ENCODE data around the gene CRK. TPM values are rescaled to one million over a fixed set of nuclear protein-coding genes. Genes with fewer than 3 reads are reported as not detected.
A peak's percentile ranks its signal among the peaks of the same experiment; 100 is the strongest.

Gene CRK
- total RNA-seq, 1 experiment from 2014 or later = 68.4 TPM

DNA sequence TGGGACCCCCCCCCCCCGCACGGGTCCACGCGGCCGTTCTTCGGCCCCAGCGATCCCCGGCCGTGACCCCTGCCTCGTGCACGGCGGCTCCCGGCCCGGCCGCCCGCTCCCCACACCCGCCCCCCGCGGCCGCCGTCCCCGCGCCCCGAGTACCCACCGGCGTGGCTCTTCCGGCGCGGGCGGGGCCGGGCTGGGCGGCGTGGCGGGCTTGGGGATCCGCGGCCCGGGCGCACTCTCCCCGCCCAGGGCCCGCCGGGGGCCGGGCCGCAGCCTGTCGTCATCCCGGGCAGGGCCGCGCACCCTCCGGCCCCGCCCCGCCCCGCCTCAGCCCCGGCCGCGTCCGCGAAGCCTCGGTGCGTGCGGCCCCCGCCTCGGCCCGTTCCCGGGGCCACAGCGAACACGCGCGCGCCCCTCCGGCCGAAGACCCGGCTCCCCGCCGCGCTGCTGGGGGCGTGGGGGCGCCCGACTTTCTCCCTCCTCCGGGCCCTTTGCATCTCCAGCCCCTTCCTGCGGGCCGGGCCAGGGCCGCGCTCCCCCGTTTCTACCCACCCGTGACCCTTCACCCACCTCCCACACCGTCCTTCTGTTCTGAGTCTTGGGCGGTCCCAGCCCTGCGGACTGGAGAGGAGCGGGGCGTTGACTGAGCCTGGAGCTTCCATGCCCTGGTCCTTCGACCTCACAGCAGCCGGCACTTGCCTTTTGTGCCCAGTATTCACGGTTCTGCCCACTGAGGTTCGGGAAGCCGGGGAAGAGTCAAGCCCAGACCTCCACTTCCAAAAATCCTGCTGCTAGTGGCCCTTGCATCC is 35.6 kb upstream of the CRK start:
- DNase-seq = peak; percentile 97

DNA sequence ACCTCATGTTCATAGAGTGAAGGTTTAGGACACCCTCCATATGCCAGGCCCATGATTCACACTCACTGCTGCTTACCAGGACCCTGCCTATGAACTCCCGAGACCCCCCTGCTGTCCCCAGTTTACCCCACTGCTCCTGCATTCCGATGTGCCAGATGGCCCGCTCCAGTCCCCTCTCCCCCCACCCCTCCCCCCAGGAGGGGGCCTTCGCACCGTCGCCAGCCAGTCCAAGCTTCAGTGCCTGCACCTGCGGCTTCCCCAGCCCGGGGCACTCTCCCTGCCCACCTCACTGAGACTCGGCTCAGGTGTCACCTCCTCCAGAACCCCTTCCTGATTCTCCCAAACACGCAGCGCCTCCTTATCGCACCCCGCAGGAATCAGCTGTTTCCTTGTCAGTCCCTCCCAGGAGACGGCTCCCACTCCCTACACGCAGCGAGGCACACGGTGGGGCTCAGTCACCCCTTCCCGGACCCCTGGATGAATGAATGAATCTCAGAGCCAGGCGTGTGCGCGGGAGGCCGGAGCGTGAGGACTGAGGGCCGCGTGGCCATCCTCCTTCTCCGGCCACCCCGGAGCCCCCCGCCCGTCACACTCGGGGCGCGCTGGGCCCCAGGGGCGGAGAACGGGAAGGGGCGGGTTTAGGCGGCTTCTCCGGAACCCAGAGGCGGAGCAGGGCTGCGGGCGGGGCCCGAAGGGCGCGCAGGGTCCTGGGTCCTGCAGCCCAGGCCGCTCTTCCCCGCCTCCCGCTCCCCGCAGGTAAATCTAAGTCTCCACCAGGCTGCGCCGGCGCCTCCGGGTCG is 34.8 kb upstream of the CRK start:
- Histone ChIP-seq H3K36me3 (replicated peaks; ENCODE audit: control insufficient read depth, insufficient read depth, low read length) (no peaks in the 10 kb centered on the region; the same call in 1 of the 2 replicates), H3K4me3 (ENCODE audit: insufficient read depth, low read depth, low read length) (peak overlapping the region; percentile 73), H3K27me3 (ENCODE audit: control insufficient read depth, insufficient read depth, low read length) (peaks cover 4% of the 10 kb centered on the region; the same call in 1 of the 2 replicates)
- peak; percentile 96 for DNase-seq

More for the DNA sequence above, 35.6 kb upstream of the CRK start:
- no peaks in the 10 kb centered on the region; the same call in none of the 2 replicates for H3K36me3 ChIP-seq (replicated peaks; ENCODE audit: control insufficient read depth, insufficient read depth, low read length)
- H3K4me3 ChIP-seq (ENCODE audit: insufficient read depth, low read depth, low read length) = peak overlapping the region; percentile 73
- H3K27me3 ChIP-seq (ENCODE audit: control insufficient read depth, insufficient read depth, low read length) = peaks cover 4% of the 10 kb centered on the region; the same call in 1 of the 2 replicates

DNA sequence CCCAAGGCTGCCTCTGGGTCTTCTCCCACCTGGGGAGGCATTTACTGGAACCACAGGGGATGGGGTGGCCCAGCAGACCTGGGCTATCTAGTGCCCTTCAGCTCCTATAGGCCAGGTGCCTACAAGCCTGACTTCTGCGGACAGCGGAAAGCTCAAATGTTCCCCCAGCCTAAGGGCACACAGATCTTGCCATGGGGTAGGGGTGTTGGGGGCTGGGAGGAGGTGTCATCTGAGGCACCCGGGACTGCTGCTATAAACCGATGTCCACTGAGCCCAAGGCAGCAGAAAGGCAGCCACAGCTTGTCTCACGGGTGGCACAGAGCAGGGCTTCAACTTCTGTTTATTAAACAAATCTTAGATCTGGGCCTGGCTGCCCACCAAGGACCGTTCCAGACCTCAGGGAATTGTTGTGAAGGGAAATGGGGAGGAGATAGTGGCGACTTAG is 32.8 kb upstream of the CRK start:
- H3K4me3 ChIP-seq (ENCODE audit: insufficient read depth, low read depth, low read length) = no peak overlapping the region
- H3K27me3 ChIP-seq (ENCODE audit: control insufficient read depth, insufficient read depth, low read length) = peaks cover 4% of the 10 kb centered on the region; the same call in 1 of the 2 replicates
- DNase-seq = peak; percentile 52
- no peaks in the 10 kb centered on the region for H3K36me3 ChIP-seq (replicated peaks; ENCODE audit: control insufficient read depth, insufficient read depth, low read length)

DNA sequence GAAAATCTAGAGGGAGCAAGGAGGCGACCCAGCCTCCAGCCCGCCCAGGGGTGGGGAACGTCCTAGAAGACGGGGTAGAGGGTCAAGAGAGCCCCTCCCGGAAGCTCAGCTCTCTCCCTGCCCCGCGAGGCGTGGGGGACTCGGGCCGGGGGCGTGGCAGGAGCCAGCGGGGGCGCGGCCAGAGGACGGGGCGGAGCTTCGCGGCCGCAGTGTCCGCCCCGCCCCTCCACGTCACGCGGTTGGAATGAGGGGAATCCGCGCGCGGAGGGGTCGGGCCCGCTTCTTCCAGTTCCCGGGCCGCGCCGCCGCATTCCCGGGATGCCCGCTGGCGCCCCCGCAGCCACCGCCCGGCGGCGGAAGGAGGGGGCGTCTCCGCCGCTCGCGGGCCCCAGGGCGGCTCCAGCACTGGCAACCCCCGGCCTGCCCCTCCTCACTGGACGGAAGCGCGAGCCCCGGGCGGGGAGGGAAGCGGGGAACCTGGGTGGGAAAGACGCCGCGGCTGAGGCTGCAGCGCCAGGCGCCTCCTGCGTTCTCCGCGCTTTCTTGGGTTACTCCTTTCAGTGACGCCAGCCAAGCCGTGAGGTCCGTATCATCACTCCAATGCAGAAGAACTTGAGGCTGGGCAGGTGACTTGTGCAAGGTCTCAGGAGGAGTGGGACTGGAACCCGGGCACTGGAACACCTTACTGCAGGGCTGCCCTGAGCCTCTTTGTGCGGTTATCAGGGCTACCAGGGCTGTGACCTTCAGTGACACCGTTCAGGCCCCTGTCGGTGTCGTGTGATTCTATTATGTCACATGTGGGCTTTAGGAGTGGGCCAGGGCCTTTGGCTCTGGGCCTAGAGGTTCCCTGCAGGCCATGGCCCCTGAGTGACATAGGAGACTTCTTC is 32.1 kb upstream of the CRK start:
- H3K4me3 ChIP-seq (ENCODE audit: insufficient read depth, low read depth, low read length) = peak overlapping the region; percentile 57
- peak; percentile 96 for DNase-seq
- H3K36me3 ChIP-seq (replicated peaks; ENCODE audit: control insufficient read depth, insufficient read depth, low read length) = no peaks in the 10 kb centered on the region; the same call in 1 of the 2 replicates
- peaks cover 4% of the 10 kb centered on the region; the same call in 1 of the 2 replicates for H3K27me3 ChIP-seq (ENCODE audit: control insufficient read depth, insufficient read depth, low read length)

DNA sequence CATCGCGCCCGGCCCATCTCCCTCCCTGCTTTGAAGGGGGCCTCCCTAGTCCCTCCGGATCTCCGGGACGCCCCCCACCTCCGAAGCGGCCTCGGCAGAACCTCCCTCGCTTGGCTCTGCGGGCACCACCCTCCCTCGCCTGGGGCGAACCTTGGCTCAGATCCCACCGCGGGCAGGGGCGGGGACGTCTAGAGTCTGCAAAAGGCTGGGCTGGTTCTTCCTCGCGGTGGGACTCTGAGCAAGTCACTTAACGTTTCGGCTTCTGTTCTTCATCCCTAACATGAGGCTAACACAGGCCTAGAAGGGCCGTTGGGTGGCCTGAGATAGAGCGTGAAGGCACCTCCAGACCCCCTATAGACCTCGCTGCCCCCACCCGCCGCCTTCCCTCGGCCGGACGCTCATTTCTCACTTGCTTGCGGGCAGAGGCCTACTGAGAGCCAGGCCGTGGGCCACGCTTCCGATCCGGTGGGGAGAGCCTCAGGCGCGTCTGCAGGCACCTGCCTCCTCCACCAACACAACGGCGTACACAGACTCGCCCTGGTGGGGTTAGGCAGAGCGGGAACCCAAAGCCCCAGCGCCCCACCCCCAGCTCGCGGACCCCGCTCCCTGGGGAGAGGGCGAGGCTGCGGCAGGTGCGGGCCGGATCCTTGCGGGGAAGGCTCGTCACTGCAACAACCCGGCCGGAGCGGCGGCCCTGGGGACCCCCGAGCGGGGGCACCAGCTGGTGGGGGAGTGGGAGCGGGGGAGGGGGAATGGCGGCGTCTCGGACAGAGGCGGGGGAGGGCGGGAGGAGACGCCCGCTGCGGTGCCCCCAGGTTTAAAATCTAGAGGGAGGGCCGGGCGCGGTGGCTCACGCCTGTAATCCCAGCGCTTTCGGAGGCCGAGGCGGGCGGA is 31.0 kb upstream of the CRK start:
- Histone ChIP-seq H3K27me3 (ENCODE audit: control insufficient read depth, insufficient read depth, low read length) (peaks cover 3% of the 10 kb centered on the region; the same call in 1 of the 2 replicates), H3K4me3 (ENCODE audit: insufficient read depth, low read depth, low read length) (peak overlapping the region; percentile 57), H3K36me3 (replicated peaks; ENCODE audit: control insufficient read depth, insufficient read depth, low read length) (peaks cover 1% of the 10 kb centered on the region)
- peak; percentile 92 for DNase-seq

DNA sequence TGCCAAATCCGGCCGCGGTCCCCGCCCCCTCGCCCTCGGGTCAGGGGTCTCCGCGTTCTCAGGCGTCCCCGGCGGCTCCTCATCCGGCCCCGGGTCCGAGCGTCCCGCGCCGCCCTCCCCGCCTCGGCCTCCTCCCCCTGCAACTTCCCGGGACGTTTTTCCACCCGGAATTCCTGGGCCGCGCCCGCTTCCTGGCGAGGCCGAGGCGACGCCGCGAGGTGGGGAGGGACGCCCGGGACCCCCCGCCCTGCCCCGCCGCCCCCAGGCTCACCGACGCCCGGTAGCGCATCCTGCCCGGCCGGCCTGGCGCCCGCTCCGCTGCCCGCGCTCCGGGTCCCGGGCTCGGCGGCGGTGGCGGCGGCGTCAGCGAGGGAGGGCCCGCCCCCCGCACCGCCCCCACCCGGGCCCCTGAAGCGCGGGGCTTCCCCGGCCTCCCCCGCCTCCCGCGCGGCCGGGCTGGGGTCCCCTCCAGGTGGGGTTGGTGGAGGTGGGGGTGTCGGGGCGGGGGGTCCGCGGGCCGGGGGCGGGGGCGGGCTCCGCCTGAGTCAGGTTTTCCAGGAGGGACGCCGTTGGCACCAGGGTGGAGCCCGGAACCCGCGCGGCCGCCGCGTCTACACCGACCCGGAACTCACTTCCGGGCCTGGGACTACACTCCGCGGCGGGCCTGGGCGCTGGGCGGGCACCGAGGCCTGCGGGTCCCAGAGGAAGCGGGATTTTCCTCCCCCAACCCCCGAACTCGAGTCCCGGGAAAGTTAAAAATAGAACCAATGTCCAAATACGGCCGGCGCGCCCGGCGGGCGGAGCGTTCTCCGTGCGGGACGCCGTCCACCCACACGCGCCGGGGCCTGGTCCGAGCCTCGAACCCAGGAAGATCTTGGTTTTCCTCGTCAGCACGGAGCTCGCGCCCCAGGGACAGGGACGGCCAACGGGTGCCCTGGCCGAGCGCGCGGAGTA is 29.7 kb upstream of the CRK start:
- DNase-seq = peak; percentile 94
- H3K27me3 ChIP-seq (ENCODE audit: control insufficient read depth, insufficient read depth, low read length) = no peaks in the 10 kb centered on the region
- peaks cover 3% of the 10 kb centered on the region for H3K36me3 ChIP-seq (replicated peaks; ENCODE audit: control insufficient read depth, insufficient read depth, low read length)
- peak overlapping the region; percentile 55 for H3K4me3 ChIP-seq (ENCODE audit: insufficient read depth, low read depth, low read length)

DNA sequence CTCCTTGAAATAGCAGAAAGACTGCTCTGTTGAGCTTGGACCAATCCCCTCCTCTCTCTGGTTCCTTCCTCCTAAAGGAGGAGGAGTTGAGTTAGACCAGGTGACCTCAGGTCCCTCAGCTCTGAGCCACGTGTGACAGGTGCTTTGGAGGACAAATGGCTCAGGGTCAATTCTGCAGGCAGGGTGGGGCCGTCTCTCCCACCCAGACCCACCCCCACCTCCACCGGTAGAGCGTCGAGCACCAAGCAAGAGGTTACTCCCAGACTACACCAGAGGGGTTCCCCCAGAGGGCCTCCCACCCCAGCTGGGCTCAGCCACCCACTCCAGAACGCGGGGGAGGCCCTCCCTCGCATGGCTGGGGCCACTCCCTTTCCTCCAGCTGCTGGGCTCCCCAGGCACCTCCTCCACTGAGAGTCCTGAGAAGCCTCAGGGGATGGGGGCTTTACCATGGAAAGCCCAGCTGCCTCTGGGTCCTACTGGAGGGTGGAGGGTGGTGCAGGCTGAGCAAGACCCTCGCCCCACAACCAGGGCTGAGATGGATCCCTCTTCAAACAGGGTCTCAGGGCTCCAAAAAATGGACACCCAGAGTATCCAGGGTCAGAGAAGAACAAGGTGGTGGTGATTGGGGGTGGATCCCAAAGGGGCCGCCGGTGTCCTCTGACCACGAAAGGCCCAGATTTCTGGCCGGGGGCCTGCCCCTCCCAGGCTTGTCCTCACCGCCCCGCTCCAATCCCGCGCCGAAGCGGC is 28.8 kb upstream of the CRK start:
- H3K36me3 ChIP-seq (replicated peaks; ENCODE audit: control insufficient read depth, insufficient read depth, low read length) = peaks cover 7% of the 10 kb centered on the region
- no peaks in the 10 kb centered on the region for H3K27me3 ChIP-seq (ENCODE audit: control insufficient read depth, insufficient read depth, low read length)
- peak overlapping the region; percentile 52 for H3K4me3 ChIP-seq (ENCODE audit: insufficient read depth, low read depth, low read length)
- peak; percentile 89 for DNase-seq

DNA sequence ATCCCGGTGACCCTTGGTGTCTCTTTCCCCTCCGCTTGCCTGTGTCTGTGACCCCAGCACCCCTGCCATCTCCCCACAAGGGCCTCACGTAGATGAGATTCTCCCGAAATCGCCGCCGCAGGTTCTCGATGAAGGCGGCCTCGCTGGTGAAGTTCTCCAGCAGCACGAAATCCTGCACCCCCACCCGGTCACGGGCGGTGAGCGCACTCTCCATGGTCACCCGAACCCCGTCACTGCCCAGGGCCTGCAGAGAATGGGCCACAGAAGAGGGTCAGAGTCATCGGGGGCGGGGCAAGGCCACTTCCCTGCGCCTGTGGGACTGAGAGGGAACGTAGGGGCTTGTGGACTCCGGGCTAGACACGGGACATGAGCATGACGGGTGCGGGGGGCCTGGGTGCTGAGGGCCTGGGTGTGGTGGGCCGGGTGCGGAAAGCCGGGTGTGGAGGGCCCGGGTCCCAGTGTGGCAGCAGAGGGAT is 28.1 kb upstream of the CRK start:
- peak; percentile 68 for DNase-seq
- no peak overlapping the region for H3K4me3 ChIP-seq (ENCODE audit: insufficient read depth, low read depth, low read length)
- no peaks in the 10 kb centered on the region for H3K27me3 ChIP-seq (ENCODE audit: control insufficient read depth, insufficient read depth, low read length)
- H3K36me3 ChIP-seq (replicated peaks; ENCODE audit: control insufficient read depth, insufficient read depth, low read length) = peaks cover 7% of the 10 kb centered on the region

DNA sequence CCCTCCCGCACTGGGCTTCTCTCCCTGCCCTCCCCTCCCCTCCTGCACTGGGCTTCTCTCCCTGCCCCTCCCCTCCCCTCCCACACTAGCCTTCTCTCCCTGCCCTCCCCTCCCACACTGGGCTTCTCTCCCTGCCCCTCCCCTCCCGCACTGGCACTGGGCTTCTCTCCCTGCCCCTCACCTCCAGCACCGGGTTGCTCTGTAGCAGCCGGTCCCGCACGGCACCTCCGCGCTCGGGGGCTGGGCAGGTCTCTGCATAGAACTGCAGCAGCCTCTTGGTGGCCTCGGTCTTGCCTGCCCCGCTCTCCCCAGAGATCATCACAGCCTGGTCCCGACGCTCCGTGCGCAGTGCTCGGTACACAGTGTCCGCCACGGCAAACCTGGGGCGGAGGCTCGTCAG is 26.6 kb upstream of the CRK start:
- no peaks in the 10 kb centered on the region for H3K27me3 ChIP-seq (ENCODE audit: control insufficient read depth, insufficient read depth, low read length)
- no peak overlapping the region for H3K4me3 ChIP-seq (ENCODE audit: insufficient read depth, low read depth, low read length)
- peaks cover 15% of the 10 kb centered on the region for H3K36me3 ChIP-seq (replicated peaks; ENCODE audit: control insufficient read depth, insufficient read depth, low read length)
- peak; percentile 70 for DNase-seq

DNA sequence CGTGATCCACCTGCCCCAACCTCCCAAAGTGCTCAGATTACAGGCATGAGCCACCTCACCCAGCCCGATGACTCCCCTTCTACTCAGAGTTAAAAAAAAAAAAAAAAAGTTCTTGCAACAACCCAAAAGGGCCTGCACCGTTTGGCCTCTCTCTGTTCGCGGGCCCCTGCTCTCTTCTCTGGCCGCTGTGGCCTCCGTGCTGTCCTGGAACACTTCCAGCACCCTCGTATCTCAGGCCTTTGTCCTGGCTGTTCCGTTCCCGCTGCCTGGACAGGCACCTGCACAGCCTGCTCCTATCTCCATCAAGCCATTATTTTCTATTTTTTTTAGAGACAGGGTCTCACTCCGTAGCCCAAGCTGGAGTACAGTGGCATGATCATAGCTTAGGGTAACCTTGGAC is 25.7 kb upstream of the CRK start:
- no peaks in the 10 kb centered on the region for H3K27me3 ChIP-seq (ENCODE audit: control insufficient read depth, insufficient read depth, low read length)

DNA sequence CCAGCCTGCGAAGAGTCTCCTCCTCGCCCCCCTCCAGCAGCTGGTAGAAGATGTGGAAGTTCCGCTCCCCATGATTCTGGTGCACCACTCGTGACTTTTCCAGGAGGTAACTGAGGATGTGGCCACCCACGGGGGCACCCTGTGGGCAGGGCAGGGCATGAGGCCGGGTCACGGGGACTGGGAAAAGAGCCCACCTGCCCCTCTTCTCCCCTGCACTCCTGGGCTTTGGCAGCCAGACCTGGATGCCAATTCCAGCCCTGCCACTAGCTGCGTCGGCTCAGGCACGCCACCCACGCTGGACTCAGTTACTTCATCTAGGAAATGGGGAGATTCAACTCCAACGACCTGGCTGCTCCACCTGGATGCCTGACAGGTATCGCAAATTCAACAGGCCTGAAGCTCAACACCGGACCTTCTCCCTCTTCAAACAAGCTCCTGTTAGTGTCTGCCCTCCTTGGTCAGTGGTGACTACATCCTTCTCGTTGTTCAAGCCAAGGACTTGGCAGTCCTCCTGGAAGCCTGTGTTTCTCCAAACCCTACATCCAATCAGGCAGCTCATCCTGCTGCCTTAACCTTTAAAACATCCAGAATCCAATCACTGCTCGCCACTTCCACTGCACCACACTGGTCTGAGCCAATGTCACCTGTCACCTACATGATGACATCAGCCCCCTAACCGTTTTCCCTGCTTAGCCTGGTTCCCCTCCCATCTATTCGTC is 24.9 kb upstream of the CRK start:
- no peaks in the 10 kb centered on the region for H3K27me3 ChIP-seq (ENCODE audit: control insufficient read depth, insufficient read depth, low read length)
- no peak for DNase-seq
- H3K36me3 ChIP-seq (replicated peaks; ENCODE audit: control insufficient read depth, insufficient read depth, low read length) = peaks cover 20% of the 10 kb centered on the region
- H3K4me3 ChIP-seq (ENCODE audit: insufficient read depth, low read depth, low read length) = no peak overlapping the region

More for the DNA sequence above, 25.7 kb upstream of the CRK start:
- Histone ChIP-seq H3K36me3 (replicated peaks; ENCODE audit: control insufficient read depth, insufficient read depth, low read length) (peaks cover 18% of the 10 kb centered on the region), H3K4me3 (ENCODE audit: insufficient read depth, low read depth, low read length) (no peak overlapping the region)
- DNase-seq = no peak
